SK-N-MC (cell line): ENCODE data around the gene SCN8A.

Experiments
- EZH2 ChIP-seq: fragments of 200-600 bp; sonication (generic); IDR thresholded peaks from one replicate; pipeline ENCODE4 v1.6.1; 2017; ENCODE audit warnings: antibody characterized with exemption
- POLR2AphosphoS5 ChIP-seq: IDR thresholded peaks from 2 replicates; pipeline ENCODE4 v1.6.1; 2012; ENCODE audit warnings: mild to moderate bottlenecking, low read depth, low read length, borderline replicate concordance

GRCh38 chr12:51647647-51648046, 56.6 kb downstream of the SCN8A start:
- TF ChIP-seq EZH2 = no peak
- no peak for TF ChIP-seq POLR2AphosphoS5
